OCI-LY3 (cell line): ENCODE measurements around the gene EMX1.

Experiments
- EZH2phosphoT487 ChIP-seq: fragments of 200-600 bp; shearing (Covaris generic); IDR thresholded peaks from 2 replicates; pipeline ENCODE4 v1.6.1; 2018; ENCODE audit warnings: antibody characterized with exemption, mixed run types, low read depth
- TF ChIP-seq, protein P1 (sequence below): fragments of 200-600, 300-600 bp; sonication (generic); IDR thresholded peaks from 2 replicates; pipeline ENCODE4 v1.5.1; 2014; ENCODE audit warnings: antibody characterized with exemption, low read length, low read depth

DNA sequence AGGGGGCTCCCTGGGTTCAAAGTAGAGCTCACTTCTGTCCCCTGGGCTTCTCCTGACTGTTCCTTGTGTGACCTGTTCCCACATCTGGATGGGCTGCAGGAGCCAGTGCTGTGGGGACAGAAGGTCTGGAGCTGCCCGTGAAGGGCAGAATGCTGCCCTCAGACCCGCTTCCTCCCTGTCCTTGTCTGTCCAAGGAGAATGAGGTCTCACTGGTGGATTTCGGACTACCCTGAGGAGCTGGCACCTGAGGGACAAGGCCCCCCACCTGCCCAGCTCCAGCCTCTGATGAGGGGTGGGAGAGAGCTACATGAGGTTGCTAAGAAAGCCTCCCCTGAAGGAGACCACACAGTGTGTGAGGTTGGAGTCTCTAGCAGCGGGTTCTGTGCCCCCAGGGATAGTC lies 15.5 kb downstream of the EMX1 start:
- TF ChIP-seq, protein P1, sequence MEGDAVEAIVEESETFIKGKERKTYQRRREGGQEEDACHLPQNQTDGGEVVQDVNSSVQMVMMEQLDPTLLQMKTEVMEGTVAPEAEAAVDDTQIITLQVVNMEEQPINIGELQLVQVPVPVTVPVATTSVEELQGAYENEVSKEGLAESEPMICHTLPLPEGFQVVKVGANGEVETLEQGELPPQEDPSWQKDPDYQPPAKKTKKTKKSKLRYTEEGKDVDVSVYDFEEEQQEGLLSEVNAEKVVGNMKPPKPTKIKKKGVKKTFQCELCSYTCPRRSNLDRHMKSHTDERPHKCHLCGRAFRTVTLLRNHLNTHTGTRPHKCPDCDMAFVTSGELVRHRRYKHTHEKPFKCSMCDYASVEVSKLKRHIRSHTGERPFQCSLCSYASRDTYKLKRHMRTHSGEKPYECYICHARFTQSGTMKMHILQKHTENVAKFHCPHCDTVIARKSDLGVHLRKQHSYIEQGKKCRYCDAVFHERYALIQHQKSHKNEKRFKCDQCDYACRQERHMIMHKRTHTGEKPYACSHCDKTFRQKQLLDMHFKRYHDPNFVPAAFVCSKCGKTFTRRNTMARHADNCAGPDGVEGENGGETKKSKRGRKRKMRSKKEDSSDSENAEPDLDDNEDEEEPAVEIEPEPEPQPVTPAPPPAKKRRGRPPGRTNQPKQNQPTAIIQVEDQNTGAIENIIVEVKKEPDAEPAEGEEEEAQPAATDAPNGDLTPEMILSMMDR = no peak
- TF ChIP-seq EZH2phosphoT487 = no peak
